CD4-positive, alpha-beta T cell treated with Interleukin-4 for 4 hours (primary cell): Measurements from ENCODE around the gene LCN1.
"Not testable (repeated sequence)": the region's sequence is repeated elsewhere in the genome, so short reads cannot be mapped to it uniquely, and the experiment has no call there.

Experiments
- DNase-seq: peaks from one replicate; pipeline ENCODE4 v3.0.0-alpha.2; 2020

Gene LCN1

DNA sequence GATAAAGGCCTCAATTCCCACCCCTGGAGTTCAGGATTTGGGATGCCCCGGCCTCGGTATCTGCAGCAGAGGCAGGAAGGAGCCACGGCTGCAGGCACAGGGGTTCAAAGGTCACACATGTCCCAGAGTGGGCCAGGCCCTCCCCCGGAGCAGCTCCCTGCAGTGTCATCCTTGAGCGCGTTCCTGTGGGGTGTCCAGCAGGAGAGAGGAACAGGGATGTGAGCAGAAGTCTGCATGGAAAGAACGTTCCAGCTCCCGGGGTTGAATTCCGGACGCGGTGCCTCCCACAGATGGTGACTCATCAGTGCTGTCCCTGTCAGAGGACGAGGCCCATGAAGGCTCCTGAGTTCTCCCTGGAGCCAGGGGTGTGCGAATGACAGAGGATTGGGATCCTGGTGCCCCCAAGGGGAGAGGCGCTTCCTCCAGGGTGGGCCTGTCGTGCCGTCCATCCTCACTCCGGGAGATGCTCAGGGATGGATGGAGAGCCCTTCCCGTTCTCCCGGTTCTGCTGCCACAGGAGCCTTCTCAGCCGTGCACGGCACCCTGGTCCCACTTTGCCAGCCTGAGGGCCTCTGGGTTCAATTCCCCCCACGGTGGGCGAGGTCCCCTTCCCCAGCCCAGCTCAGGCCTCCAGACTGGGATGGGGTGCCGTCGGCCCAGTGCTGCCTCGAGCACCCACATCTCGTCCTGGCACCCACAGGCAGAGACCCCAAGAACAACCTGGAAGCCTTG lies 3.1 kb downstream of the LCN1 start:
- DNase-seq, result no peak

DNA sequence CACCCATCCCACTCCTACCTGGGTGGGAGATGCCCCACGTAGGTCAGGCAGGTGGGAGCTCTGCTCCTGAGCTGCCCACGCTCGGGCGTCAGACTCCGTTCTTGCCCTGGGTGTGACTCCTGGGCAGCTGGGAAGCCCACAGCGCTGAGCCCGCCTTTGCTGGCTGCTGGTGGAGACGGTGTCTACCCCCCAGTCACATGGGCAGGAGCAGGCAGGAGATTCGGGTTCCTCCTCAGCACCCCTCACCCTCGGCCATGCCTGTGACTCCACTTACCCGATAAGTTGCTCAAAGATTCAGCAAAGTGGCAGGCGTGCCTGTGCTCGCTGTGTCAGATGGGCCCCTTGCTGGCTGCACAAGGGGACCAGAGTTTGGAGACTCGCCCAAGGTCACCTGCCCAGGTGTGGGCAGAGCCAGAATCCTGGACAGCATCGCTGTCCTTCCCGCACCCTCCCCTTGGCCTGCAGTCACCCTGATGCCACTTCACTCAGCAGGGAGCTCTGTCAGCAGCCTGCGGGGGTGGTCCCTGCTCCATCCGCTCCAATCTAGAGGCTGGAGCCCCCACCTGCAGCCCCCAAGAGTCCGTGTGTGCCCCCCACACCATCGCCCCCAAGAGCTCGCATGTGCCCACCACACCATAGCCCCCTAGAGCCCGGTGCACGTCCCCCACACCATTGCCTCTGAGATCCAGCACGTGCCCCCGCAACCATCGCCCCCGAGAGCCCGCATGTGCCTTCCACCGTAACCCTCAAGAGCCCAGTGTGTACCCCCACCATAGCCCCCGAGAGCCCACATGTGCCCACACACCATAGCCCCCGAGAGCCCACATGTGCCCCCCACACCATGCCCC lies 4.2 kb downstream of the LCN1 start:
- no peak for DNase-seq

DNA sequence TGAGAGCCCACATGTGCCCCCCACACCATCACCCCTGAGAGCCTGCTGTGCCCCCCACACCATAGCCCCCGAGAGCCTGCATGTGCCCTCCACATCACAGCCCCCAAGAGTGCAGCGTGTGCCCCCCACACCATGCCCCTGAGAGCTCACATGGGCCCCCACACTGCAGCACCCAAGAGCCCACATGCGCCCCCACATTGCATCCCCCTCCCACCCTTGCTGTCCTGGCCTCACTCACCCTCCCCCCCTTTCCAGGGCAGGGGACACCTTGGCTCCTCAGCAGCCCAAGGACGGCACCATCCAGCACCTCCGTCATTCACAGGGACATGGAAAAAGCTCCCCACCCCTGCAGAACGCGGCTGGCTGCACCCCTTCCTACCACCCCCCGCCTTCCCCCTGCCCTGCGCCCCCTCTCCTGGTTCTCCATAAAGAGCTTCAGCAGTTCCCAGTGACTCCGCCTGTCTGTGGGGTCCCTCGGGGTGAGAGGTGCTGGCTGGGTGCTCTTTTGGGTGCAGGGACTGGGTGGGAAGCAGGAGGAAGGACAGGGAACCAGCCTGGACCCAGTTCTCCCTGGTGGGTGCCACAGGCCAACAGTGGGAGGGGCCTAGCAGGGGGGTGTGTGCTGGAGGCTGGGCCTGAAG lies 5.0 kb downstream of the LCN1 start:
- DNase-seq, result no peak

DNA sequence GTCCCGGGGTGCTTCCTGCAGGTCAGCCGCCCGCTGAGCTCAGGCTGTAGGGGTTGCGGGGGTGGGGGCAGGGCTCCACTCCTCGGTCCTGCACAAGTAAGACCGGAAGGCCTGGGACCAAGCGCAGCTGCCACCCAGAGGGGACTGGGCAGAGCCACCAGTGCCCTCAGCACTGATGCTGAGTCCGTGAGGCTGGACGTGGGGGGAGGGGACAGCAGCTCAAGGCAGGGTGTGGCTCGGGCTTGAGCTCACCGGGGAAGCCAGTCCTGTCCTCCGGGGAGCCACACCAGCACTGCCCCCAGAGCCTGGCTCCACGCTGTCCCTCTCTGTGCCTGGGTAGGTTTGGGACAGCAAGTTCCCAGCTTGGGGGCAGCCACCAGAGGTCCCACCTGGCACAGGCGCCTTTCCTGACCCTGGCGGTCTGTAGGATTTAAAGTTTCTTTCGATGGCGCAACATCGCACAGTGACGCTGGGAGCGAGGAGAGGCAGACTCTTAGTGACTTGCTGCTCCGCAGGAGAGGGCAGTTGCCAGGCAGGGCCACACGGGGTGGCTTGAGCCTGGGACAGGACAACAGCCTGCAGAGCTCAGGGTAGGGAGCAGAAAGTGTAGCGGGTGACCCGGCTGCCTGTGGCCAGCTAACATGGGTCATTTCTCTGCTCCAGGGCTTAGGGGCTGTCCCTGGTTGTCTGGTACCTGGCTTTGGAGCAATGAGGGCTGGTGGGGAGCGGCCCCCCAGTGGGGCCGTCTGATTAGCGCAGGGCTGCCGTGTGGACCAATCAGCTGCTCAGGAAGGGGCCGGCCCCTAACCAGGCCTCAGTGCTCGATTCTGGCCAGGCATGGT lies 5.7 kb downstream of the LCN1 start:
- DNase-seq, result no peak

DNA sequence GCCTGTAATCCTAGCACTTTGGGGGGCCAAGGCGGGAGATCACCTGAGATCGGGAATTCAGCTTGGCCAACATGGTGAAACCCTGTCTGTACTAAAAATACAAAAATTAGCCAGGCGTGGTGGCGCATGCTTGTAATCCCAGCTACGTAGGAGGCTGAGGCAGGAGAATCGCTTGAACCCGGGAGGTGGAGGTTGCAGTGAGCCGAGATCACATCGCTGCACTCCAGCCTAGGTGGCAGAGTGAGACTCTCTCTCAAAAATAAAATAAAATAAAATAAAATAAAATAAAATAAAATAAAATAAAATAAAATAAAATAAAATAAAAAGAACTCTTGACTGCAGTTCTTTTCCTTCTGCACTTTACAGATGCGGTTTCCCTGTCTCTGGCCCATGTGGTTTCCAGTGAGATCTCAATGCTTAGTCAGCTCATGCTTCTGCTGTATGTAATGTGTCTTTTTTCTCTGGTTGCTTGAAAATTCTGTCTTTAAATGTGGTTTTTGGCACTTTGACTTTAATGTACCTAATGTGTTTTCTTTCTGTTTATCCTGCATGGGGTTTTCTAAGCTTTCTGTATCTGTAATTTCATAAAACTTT lies 7.7 kb downstream of the LCN1 start:
- not testable (repeated sequence) for DNase-seq

DNA sequence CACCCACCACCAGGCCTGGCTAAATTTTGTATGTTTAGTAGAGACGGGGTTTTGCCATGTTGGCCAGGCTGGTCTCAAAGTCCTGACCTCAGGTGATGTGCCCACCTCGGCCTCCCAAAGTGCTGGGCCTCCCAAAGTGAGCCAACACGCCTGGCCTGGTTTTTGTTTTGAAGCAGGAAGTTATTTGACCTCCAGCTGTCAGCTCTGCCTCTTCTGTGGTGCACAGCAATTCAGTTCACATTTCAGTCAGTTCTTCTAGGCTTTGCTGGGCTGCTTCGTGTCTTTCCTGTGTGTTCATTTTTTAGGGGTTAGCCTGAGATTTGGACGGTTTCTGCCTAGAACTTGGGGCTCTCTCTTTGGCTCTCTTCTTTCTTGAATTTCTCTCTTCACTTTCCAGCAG lies 8.9 kb downstream of the LCN1 start:
- DNase-seq, result no peak

DNA sequence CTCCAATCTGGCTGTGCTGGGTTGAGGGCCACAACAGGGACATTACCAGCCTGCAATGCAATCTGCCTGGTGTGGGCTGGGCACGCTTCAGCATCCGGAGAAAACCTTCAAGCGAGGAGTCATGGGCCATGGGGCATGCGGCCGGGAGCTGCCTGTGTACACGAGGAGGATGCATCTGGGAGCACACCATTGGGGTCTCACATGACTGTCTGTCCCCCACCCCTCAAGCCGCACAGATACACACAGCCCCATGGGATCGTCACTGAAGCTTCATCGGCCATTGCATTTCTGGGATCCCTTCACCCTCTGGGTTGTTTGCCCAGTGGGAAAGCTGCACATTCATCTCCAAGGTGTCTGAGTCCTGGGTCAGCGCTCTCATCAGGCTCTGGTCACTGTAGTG lies 9.9 kb downstream of the LCN1 start:
- no peak for DNase-seq

DNA sequence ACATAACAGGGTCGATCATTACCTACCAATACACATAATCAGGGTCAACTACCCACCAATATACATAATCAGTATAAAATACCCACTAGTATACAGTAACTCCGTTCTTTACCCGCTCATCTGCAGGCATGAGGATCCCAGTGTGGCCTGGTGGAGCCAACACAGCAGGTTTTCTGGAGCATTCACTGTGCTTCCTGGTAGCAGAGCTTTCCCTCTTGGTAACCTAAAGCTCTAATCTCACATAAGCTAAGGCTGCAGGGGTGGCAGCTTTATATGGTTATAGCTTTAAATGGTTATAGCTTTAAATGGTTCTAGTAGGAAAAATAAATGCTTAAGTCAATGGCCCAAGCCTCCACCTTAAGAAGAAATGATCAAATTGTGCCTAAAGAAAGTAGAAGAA lies 11.9 kb downstream of the LCN1 start:
- no peak for DNase-seq

DNA sequence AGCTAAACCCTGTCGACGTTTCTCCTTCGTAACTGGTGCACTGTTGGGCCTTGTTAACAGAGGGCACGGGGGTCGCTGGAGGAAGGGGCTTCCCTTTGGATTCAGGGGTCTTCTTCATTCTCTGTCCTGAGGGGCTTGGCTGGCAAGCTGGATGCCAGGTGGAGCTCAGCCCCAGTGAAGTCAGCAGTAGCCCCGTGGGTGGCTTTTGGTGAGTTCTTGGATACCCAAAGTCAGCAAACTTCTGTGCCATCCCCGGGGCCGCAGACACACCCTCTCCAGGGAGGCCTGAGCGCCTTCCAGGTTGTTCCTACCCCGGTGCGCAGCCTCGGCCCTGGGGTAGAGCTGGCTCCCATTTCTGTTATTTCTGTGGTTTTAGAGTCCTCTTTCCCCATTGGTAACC lies 12.4 kb downstream of the LCN1 start:
- no peak for DNase-seq

DNA sequence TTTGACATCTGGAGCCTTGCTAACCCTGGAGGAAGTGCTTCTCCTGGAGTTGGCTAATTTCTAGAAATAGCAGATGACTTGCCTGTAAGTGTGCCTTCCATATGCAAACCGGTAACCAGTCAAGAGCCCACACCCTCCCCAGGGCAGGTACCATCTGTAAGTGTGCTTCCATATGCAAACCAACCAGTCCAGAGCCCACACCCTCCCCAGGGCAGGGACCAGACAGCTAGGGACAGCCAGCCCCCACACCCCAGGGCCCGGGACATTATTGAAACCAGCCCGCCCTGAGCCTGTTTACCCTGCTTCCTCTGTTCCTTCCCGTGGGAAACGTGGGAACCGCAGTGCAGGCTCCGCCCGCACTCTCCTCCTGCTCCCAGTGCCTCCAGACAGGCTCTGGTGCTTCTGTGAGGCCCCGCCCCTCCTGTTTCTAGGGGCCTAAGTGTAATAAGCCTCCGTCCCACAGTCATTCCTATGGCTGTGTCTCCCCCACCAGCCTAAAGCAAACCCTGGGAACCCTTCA lies 13.0 kb downstream of the LCN1 start:
- DNase-seq, result not testable (repeated sequence)

DNA sequence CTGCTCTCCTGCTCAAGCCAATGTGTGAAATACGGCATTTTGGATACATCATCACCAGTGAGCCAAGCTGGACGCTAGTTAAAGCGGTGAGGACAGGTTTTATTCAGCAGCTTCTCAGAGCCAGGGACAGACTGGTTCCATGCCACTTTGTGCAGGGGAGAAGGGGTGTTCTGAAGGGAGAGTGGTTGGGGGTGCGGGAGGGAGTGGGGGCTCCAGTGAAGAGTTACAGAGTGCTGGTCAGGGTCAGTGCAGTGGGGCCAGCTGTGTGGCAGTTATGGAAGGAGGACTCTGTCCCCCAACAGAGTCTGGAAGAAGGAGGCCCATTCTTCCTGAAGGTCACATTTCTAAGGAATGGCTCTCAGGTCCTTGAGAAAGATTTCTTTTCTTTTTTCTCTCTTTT lies 13.6 kb downstream of the LCN1 start:
- not testable (repeated sequence) for DNase-seq

DNA sequence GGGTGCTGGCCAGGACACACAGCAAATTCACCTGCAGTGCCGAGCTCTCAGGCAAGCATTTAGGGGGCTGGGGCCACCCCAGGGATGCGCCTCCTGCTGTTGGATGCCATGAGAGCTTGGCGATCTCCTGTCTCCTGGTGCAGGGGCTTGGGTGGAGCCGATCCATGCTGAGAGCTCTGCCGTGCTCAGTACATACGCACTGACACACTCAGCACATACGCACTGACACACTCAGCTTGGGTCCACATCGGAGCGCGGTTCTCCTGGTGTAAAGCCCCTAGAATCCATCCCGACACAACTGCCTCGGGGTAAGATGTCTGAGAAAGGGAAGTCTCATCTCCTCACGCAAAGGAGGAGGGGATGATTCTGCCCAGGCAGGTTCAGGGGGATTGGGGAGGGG lies 14.4 kb downstream of the LCN1 start:
- not testable (repeated sequence) for DNase-seq

DNA sequence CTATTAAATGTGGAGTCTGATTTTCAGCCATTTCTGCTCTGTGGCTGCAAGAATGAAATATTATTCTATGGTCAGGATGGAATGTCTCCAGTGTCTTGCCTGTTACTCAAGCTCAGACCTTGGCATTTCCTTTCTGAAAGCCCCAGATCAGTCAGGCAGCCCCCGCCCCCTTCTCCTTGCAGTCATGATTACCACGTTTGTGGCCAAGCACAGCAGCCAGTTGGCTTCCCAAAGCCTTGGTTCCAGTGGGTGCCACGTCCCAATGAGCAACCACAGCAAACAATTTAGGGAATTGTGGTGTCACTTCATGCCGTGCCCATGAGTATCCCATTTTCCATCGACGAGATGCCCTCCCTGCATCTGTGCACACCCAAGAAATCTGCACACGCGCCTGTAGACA lies 15.0 kb downstream of the LCN1 start:
- DNase-seq, result no peak

DNA sequence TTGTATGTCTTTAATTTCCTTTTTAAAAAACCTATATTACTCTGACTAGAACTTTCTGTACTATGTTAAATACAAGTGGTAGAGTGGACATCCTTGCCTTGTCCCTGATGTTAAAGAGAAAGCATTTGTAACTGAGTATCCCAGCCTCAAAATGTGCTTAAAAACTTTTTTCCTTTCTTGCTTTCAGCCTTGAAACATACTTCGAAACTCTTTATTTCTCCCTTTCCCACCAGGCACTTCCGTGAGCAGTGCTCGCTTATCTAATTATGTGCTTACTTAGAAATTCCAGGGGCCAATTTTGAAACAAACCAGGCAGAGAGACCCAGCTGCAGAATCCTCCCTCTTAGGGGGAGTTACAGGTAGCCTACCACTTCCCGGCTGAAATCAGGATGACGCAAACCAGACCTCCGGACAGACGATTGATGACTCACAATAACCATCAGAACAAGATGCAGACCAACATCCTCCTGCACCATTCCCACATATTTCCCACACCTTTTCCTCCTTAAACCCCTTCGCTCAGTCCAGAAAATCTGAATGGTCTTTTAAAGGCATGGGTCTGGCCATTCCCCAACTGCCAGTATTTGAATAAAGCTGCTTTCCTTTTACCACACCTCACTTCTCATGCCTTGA lies 22.1 kb downstream of the LCN1 start:
- not testable (repeated sequence) for DNase-seq

DNA sequence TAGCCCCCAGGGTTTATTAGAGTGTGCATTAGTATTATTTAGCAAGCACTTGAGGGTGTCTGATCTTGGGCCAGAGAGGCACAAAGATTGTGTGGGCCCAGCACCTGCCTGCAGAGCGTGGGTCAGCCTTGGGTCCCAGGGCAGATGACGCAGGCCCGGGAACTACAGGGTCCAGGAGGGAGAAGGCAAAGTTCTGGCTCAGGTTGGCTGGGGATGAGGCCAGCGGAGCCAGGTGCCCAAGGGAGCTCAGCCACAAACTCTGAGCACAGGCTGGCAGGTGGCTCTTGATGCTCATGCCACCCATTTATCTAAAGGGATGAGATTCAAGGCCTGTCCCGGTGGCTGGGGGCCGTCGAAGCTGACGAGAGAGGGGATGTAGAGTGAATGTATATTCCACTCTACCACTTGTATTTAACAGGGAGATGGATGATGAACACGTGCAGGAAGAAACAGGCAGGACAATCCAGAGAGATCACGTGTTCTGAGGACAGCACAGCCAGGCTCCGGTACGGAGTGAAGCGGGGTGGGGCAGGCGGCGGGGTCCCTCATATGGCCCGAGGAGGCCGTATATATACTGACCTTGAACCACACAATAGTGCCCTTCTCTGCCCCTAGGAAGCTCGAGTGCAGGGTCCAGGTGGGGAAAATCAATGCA lies 23.9 kb downstream of the LCN1 start:
- DNase-seq, result no peak

DNA sequence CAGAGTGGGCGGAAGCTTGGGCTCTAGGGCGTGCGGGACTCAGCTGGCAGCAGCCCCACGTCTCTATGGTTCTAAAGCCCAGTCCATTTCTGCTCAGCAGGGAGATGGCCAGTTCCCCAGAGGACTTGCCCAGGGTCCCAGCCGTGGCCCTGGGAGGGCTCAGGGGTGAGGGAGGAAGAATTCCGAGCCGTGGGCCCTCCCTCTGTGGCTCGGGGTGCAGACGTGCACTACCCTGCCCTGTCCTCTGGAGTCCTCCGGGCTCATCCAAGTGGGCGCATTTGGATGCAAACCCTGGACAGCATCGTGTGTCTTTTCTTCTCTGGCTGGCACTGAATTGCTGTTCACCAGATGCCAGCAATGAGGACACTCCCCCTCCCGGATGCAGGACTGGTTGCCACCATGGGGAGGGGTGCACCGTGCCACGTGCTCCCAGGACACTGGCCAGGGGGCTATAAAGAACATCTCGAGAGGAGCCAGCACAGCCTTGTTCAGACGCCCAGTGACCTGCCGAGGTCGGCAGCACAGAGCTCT lies 24.5 kb downstream of the LCN1 start, which contains the start of gene OBP2A:
OBP2A (plus strand) TSS at position 481 of the 531 bp plus-strand sequence. CDS start 55 bp downstream, outside the sequence.
- DNase-seq, result not testable (repeated sequence)

DNA sequence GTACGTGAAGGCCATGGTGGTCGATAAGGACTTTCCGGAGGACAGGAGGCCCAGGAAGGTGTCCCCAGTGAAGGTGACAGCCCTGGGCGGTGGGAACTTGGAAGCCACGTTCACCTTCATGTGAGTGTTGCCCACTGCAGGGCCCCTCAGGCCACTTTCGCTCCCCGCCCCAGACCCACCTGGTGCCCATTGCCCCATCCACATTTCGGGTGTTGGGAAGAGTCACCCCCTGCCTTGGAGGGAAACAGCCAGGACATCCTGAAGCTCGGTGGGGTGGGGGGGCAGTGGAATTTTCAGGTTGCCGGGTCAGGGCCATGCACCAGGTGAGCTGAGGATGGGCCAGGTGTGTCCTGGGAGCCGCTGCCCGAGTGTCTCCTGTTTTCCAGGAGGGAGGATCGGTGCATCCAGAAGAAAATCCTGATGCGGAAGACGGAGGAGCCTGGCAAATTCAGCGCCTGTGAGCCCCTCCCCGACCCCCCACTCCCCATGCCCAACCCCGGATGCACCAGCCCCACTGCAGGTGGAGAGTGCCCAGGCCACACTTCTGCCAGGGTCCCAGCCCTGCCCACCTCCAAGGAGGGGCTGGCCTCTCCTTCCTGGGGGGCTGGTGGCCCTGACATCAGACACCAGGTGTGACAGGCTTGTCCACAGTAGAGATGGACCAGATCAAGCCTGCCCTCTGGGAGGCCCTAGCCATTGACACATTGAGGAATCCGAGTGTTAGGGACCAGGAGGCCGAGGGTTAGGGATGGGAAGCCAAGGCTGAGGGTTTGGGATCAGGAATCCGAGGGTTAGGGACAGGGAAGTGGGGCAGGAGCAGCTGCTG lies 25.8 kb downstream of the LCN1 start:
- DNase-seq, result not testable (repeated sequence)

DNA sequence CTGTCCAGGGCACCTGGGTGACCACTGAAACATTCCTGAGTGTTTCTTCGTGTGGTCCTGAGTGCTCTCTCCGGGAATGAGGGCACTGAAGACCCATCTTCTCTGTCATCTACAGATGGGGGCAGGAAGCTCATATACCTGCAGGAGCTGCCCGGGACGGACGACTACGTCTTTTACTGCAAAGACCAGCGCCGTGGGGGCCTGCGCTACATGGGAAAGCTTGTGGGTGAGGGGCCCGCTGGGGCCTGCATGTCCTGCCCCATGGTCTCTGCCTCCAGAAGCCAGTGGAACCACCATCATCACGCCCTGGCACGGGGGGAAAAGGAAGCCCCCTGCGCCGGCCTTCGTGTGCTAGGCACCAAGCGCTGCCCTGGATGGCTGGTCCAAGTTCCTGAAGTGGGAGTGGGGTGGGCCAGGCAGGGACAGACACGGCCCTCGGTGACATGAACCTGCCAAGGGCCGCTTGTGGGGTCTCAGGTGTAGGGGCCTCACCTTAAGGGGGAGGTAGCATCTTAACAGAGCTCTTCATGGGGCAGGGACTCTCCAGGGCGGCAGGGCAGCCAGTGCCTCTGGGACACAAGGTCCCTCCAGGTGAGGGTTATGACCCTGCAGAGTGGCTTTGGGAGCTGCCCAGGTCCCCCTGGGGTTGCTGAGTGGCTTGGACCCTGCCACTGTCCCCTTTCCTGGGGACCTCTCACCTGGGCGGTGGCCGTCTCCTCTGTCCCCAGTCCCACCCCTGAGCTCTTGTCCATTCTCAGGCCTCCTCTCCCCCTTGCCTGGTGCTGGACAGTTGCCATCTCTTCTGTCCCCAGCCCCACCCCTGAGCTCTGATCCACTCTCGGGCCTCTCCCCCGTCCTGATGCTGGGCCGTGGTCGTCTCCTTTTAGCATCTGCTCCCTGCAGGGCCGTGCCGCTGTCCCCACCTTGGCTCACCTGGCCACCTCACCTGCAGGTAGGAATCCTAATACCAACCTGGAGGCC lies 26.8 kb downstream of the LCN1 start:
- no peak for DNase-seq
